Uterus (tissue), 4 donors: ENCODE results near the gene PTGS1. TPM values are rescaled to one million over a fixed set of nuclear protein-coding genes. Genes with fewer than 3 reads are reported as not detected.
"Not testable (repeated sequence)": the region's sequence is repeated elsewhere in the genome, so short reads cannot be mapped to it uniquely, and the experiment has no call there.

Source experiments
- DNase-seq, 2 donors: peaks; one replicate each; pipeline ENCODE4 v3.0.0-alpha.2; 2019 to 2020
- H3K27ac ChIP-seq, 2 donors: fragments of 200-600 bp; sonication (generic); 1 replicate in 1 of 2; 2 replicates in 1 of 2; pipeline ENCODE4 v1.5.1; 2016 to 2018
- H3K27me3 ChIP-seq, 2 donors: fragments of 200-600 bp; sonication (generic); one replicate each; pipeline ENCODE4 v1.5.1; 2018 to 2019; ENCODE audit warnings: control low read depth in 1 of 2
- H3K36me3 ChIP-seq, 2 donors: fragments of 200-600 bp; sonication (generic); one replicate each; pipeline ENCODE4 v1.5.1; 2019; ENCODE audit warnings: control low read depth in 1 of 2
- H3K4me1 ChIP-seq, 2 donors: fragments of 200-600 bp; sonication (generic); one replicate each; pipeline ENCODE4 v1.5.1; 2018 to 2019; ENCODE audit warnings: control low read depth in 1 of 2
- H3K4me3 ChIP-seq, 2 donors: fragments of 200-600 bp; sonication (generic); 1 replicate in 1 of 2; 2 replicates in 1 of 2; pipeline ENCODE4 v1.5.1; 2018 to 2019; ENCODE audit warnings: mild to moderate bottlenecking in 1 of 2
- H3K9me3 ChIP-seq, 2 donors: fragments of 200-600 bp; sonication (generic); one replicate each; pipeline ENCODE4 v1.5.1; 2019; ENCODE audit warnings: control low read depth in 1 of 2
- POLR2A ChIP-seq, 2 donors: fragments of 450-650 bp; IDR thresholded peaks; one replicate each; pipeline ENCODE4 v1.6.1; 2016; ENCODE audit warnings: antibody characterized with exemption in 2 of 2, mild to moderate bottlenecking in 1 of 2, moderate library complexity in 1 of 2
- intact Hi-C: fragments of 100-400 bp; cut with DNase I; formaldehyde crosslinking; loops from one replicate; pipeline ENCODE4 v1.15.1; 2023; ENCODE audit warnings: low total_unique reads
- total RNA-seq, 4 donors: library from RNA; depleted of rRNA in 3 of 4; stranded (reverse); fragments of >200 nt in 3 of 4; gene quantifications; one replicate each; pipeline versions ENCODE4 v1.1.0 to v1.2.4, GENCODE V29; 2014 to 2023
- TF ChIP-seq, protein P1 (sequence below), 4 experiments: fragments of 200-600 bp in 2 of 4; fragments of 450-650 bp in 2 of 4; sonication (generic) in 2 of 4; IDR thresholded peaks; one replicate each; pipeline ENCODE4 v1.5.1; 2016 to 2019; ENCODE audit warnings: antibody characterized with exemption in 4 of 4, mild to moderate bottlenecking in 2 of 4, moderate library complexity in 1 of 4
- donor health status: DM: yes; HTN: yes; CAD: no.

Gene PTGS1
- total RNA-seq, 4 donors from 2014 or later = 2.1 to 20.6 (median 7.4) TPM

- Histone ChIP-seq H3K27ac (no peak overlapping the region), H3K36me3 (no peaks in the 10 kb centered on the region), H3K27me3 (no peaks in the 10 kb centered on the region), H3K4me1 (no peaks in the 10 kb centered on the region), H3K4me3 (no peak overlapping the region), H3K9me3 (no peaks in the 10 kb centered on the region)
- DNase-seq = no peak
- TF ChIP-seq, protein P1, sequence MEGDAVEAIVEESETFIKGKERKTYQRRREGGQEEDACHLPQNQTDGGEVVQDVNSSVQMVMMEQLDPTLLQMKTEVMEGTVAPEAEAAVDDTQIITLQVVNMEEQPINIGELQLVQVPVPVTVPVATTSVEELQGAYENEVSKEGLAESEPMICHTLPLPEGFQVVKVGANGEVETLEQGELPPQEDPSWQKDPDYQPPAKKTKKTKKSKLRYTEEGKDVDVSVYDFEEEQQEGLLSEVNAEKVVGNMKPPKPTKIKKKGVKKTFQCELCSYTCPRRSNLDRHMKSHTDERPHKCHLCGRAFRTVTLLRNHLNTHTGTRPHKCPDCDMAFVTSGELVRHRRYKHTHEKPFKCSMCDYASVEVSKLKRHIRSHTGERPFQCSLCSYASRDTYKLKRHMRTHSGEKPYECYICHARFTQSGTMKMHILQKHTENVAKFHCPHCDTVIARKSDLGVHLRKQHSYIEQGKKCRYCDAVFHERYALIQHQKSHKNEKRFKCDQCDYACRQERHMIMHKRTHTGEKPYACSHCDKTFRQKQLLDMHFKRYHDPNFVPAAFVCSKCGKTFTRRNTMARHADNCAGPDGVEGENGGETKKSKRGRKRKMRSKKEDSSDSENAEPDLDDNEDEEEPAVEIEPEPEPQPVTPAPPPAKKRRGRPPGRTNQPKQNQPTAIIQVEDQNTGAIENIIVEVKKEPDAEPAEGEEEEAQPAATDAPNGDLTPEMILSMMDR (IDR thresholded peaks at IDR 0.05) = no peak
- TF ChIP-seq POLR2A (IDR thresholded peaks at IDR 0.05) = no peak
- intact Hi-C loops = no loop called here
Observed at GRCh38 chr9:122406070-122406890, 35.5 kb downstream of the PTGS1 start.

GRCh38 chr9:122414108-122414507, 43.3 kb downstream of the PTGS1 start:
- H3K4me1 ChIP-seq, DNase-seq, H3K9me3 ChIP-seq, H3K4me3 ChIP-seq, H3K27me3 ChIP-seq, H3K27ac ChIP-seq, intact Hi-C loops, H3K36me3 ChIP-seq: not testable (repeated sequence)

DNA sequence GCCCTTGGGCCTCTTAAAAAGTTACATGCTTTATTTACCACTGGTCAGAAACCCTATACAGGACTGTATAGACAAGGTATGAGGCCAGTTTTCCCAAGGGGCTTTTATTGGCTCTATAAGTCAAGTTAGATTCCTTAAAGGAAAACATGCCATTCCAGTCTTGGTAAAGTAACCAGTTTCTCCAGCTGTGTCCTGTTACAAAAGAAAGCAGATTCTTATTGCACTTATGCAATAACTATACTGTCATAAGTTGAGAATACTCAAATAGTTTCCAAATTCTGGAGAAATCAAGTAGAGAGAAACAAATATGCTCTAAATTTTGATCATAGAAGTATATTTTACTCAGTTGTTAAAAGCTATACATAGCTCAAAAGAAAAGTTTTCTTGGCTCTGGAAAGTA, 47.2 kb downstream of the PTGS1 start:
- no peak for DNase-seq
- Histone ChIP-seq H3K4me3 (no peak overlapping the region), H3K9me3 (no peaks in the 10 kb centered on the region), H3K4me1 (no peaks in the 10 kb centered on the region), H3K27me3 (no peaks in the 10 kb centered on the region), H3K27ac (no peak overlapping the region), H3K36me3 (no peaks in the 10 kb centered on the region)
- TF ChIP-seq POLR2A (IDR thresholded peaks at IDR 0.05) = no peak
- TF ChIP-seq, protein P1 (IDR thresholded peaks at IDR 0.05) = no peak
- intact Hi-C loops = no loop called here

- H3K9me3 ChIP-seq = no peaks in the 10 kb centered on the region
- intact Hi-C loops = no loop called here
- no peak overlapping the region for H3K27ac ChIP-seq
- no peak for TF ChIP-seq POLR2A (IDR thresholded peaks at IDR 0.05)
- TF ChIP-seq, protein P1 (IDR thresholded peaks at IDR 0.05) = no peak
- no peaks in the 10 kb centered on the region for H3K36me3 ChIP-seq
- no peak overlapping the region for H3K4me3 ChIP-seq
- H3K4me1 ChIP-seq = no peaks in the 10 kb centered on the region
- no peak for DNase-seq
- no peaks in the 10 kb centered on the region for H3K27me3 ChIP-seq
Observed at GRCh38 chr9:122420315-122420714, 49.5 kb downstream of the PTGS1 start.

DNA sequence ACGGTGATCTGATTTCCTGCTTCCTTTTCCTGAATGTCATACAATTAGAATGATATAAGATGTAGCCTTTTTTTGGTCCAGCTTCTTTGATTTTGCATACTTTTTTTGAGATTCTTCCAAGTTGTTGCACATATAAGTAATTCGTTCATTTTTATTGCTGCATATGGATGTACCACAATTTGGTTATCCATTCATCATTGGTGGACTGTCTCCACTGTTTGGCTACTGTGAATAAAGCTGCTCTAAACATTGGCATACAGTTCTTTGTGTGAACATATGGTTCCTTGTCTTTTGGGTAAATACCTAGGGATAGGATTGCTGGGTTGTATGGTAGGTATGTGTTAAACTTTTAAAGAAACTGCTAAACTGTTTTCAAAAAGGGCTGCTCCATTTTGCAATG, 54.3 kb downstream of the PTGS1 start:
- no peaks in the 10 kb centered on the region for H3K27me3 ChIP-seq
- H3K4me1 ChIP-seq = no peaks in the 10 kb centered on the region
- no peak overlapping the region for H3K27ac ChIP-seq
- DNase-seq = no peak
- H3K4me3 ChIP-seq = no peak overlapping the region
- TF ChIP-seq POLR2A (IDR thresholded peaks at IDR 0.05) = no peak
- TF ChIP-seq, protein P1 (IDR thresholded peaks at IDR 0.05) = no peak
- H3K9me3 ChIP-seq = no peaks in the 10 kb centered on the region
- intact Hi-C loops = no loop called here
- no peaks in the 10 kb centered on the region for H3K36me3 ChIP-seq
